K562 (cell line): ENCODE data around the gene EPB41L4B. TPM values are rescaled to one million over a fixed set of nuclear protein-coding genes. Genes with fewer than 3 reads are reported as not detected.

Experiments
- ASH1L ChIP-seq: fragments of 450-650 bp; IDR thresholded peaks from 2 replicates; pipeline ENCODE4 v1.6.1; 2018; ENCODE audit warnings: borderline replicate concordance, mild to moderate bottlenecking, low read depth; ENCODE audit not compliant: partially characterized antibody
- BACH1 ChIP-seq: fragments of 200-800 bp; sonication (Bioruptor generic); IDR thresholded peaks from 2 replicates; pipeline ENCODE4 v1.6.1; 2016; ENCODE audit warnings: missing genetic modification characterization, missing compliant biosample characterization
- CREB1 ChIP-seq, 2 experiments: sonication (generic) in 1 of 2; formaldehyde crosslinking in 1 of 2; IDR thresholded peaks; 2 replicates each; pipeline versions ENCODE4 v1.6.1 to v1.8.0; 2012 to 2022; ENCODE audit warnings: inconsistent platforms in 1 of 2, mild to moderate bottlenecking in 1 of 2, missing genetic modification reagents in 1 of 2, moderate library complexity in 1 of 2
- CSDE1 ChIP-seq, 2 experiments: fragments of 450-650 bp; IDR thresholded peaks; 2 replicates each; pipeline ENCODE4 v1.6.1; 2016; ENCODE audit warnings: mild to moderate bottlenecking in 1 of 2
- DPF2 ChIP-seq: fragments of 450-650 bp; IDR thresholded peaks from 2 replicates; pipeline ENCODE4 v1.6.1; 2016
- ETS2 ChIP-seq: IDR thresholded peaks from 2 replicates; pipeline ENCODE4 v1.6.1; 2016; ENCODE audit warnings: borderline replicate concordance, missing genetic modification characterization, mild to moderate bottlenecking, moderate library complexity, missing compliant biosample characterization; ENCODE audit not compliant: poor library complexity, severe bottlenecking
- GABPB1 ChIP-seq: sonication (generic); formaldehyde crosslinking; IDR thresholded peaks from 2 replicates; pipeline ENCODE4 v1.8.0; 2022; ENCODE audit warnings: mild to moderate bottlenecking, missing genetic modification reagents
- HNRNPL ChIP-seq: fragments of 200-400 bp; formaldehyde crosslinking; IDR thresholded peaks from 2 replicates; pipeline ENCODE4 v1.6.1; 2017; ENCODE audit warnings: low read depth, mild to moderate bottlenecking, low read length
- MTA2 ChIP-seq: fragments of 450-650 bp; IDR thresholded peaks from 2 replicates; pipeline ENCODE4 v1.6.1; 2016; ENCODE audit warnings: low read depth
- MTA3 ChIP-seq: fragments of 450-650 bp; formaldehyde crosslinking; IDR thresholded peaks from 2 replicates; pipeline ENCODE4 v1.6.1; 2017; ENCODE audit warnings: mild to moderate bottlenecking, borderline replicate concordance
- MYC ChIP-seq, 2 experiments: fragments of 250-450 bp in 1 of 2; sonication (Bioruptor Pico) in 1 of 2; IDR thresholded peaks; 2 replicates each; pipeline versions ENCODE4 v1.5.1 to v1.6.1; 2012 to 2021; ENCODE audit warnings: low read depth in 2 of 2, borderline replicate concordance in 1 of 2, improper control_type of control experiment in 1 of 2, low read length in 1 of 2, mild to moderate bottlenecking in 1 of 2, moderate library complexity in 1 of 2
- NR2C2 ChIP-seq, 2 experiments: fragments of 200-800 bp in 1 of 2; sonication (Bioruptor generic) in 1 of 2; sonication (generic) in 1 of 2; formaldehyde crosslinking in 1 of 2; IDR thresholded peaks; 2 replicates each; pipeline versions ENCODE4 v1.6.1 to v1.8.0; 2016 to 2022; ENCODE audit warnings: mild to moderate bottlenecking in 1 of 2, missing compliant biosample characterization in 1 of 2, missing genetic modification characterization in 1 of 2, missing genetic modification reagents in 1 of 2
- PML ChIP-seq: IDR thresholded peaks from 2 replicates; pipeline ENCODE4 v1.6.1; 2012; ENCODE audit warnings: low read length, inconsistent platforms
- RBFOX2 ChIP-seq: fragments of 200-400 bp; formaldehyde crosslinking; IDR thresholded peaks from 2 replicates; pipeline ENCODE4 v1.6.1; 2017; ENCODE audit warnings: low read depth, mild to moderate bottlenecking, low read length, moderate library complexity
- SMARCC2 ChIP-seq: fragments of 450-650 bp; IDR thresholded peaks from 2 replicates; pipeline ENCODE4 v1.6.1; 2017; ENCODE audit warnings: antibody characterized with exemption, moderate library complexity, mild to moderate bottlenecking, low read depth
- TARDBP ChIP-seq: fragments of 450-650 bp; IDR thresholded peaks from 2 replicates; pipeline ENCODE4 v1.6.1; 2016
- ZKSCAN8 ChIP-seq: fragments of 200-800 bp; sonication (Bioruptor generic); IDR thresholded peaks from 2 replicates; pipeline ENCODE4 v1.6.1; 2016; ENCODE audit warnings: missing genetic modification characterization, missing compliant biosample characterization
- ZNF134 ChIP-seq: fragments of 250-450 bp; sonication (Bioruptor Pico); conservative IDR thresholded peaks from 2 replicates; pipeline ENCODE4 v1.4.0; 2020
- ZNF583 ChIP-seq: fragments of 250-450 bp; sonication (Bioruptor Pico); IDR thresholded peaks from 2 replicates; pipeline ENCODE4 v1.4.0; 2020
- ZNF584 ChIP-seq: fragments of 200-800 bp; sonication (Bioruptor generic); IDR thresholded peaks from 2 replicates; pipeline ENCODE4 v1.6.1; 2016; ENCODE audit warnings: low read depth, mild to moderate bottlenecking, missing genetic modification characterization, missing compliant biosample characterization
- polyA plus RNA-seq, 8 experiments: library from polyadenylated mRNA; depleted of rRNA in 4 of 8; stranded (reverse) in 5 of 8; unstranded in 3 of 8; fragments of >200 nt; fragmentation: Nextera tagmentation in 2 of 8; fragmentation: Illumina TruSeq in 1 of 8; extraction: Ambion mirVana in 2 of 8; extraction: Trizol in 1 of 8; gene quantifications; 2 replicates each; pipeline versions ENCODE4 v1.2.1 to v1.2.3, GENCODE V29; 2011 to 2014; ENCODE audit warnings: inconsistent platforms in 1 of 8, missing spikeins in 1 of 8
- total RNA-seq, 7 experiments: library from RNA; depleted of rRNA in 6 of 7; stranded (reverse); fragments of >200 nt in 6 of 7; fragmentation: Illumina TruSeq in 2 of 7; extraction: Trizol in 2 of 7; gene quantifications; 2 replicates each; pipeline versions ENCODE4 v1.2.1 to v1.2.3, GENCODE V29; 2011 to 2021; ENCODE audit warnings: low replicate concordance in 1 of 7
- TF ChIP-seq, protein P1 (sequence below): sonication (generic); formaldehyde crosslinking; IDR thresholded peaks from 2 replicates; pipeline ENCODE4 v1.8.0; 2022; ENCODE audit warnings: missing genetic modification reagents, mild to moderate bottlenecking, borderline replicate concordance
- TF ChIP-seq, protein P2 (sequence below): IDR thresholded peaks from 2 replicates; pipeline ENCODE4 v1.6.1; 2014; ENCODE audit warnings: antibody characterized with exemption

The EPB41L4B gene
- total and polyA plus RNA-seq, 9 of the 15 experiments (the other 6 are each of a cell fraction or from before 2014, with no cell fraction given), result 0.09 to 0.38 (median 0.21) TPM

DNA sequence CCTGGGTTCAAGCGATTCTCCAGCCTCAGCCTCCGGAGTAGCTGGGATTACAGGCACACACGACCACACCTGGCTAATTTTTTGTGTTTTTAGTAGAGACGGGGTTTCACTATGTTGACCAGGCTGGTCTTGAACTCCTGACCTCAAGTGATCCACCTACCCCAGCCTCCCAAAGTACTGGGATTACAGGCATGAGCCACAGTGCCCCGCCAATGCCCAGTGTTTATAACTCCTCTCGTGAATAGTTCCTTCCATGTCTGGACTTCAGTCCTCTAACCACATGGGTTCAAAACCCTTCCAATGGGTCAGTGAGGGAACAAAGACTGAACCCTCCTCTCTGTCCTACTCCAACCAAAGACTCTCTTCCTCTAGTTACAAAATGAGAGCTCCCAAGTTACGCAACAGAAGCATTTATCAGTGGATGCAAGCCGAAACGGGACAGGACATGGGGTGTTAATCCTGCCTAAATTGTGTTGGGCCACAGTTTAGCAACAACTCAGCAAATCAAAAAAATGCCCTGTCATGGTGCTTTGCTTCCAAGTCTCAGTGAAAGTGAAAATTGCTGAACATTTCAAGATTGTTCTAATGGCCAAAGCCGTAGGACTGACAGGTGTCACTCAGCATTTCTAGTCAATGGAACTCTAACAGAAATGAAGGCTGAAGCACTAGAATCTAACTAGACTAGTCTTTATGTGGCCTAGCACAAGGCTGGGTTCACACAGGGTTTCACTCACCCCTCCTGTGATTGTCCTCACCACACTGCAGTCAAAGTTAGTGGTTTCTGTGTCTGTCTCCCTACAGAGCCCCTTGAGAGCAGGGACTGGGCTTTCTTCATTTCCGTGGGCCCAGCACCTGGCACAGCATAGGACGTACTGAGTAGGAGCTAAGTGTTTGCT, 197.9 kb downstream of the EPB41L4B start (continued):
- TF ChIP-seq, protein P1, sequence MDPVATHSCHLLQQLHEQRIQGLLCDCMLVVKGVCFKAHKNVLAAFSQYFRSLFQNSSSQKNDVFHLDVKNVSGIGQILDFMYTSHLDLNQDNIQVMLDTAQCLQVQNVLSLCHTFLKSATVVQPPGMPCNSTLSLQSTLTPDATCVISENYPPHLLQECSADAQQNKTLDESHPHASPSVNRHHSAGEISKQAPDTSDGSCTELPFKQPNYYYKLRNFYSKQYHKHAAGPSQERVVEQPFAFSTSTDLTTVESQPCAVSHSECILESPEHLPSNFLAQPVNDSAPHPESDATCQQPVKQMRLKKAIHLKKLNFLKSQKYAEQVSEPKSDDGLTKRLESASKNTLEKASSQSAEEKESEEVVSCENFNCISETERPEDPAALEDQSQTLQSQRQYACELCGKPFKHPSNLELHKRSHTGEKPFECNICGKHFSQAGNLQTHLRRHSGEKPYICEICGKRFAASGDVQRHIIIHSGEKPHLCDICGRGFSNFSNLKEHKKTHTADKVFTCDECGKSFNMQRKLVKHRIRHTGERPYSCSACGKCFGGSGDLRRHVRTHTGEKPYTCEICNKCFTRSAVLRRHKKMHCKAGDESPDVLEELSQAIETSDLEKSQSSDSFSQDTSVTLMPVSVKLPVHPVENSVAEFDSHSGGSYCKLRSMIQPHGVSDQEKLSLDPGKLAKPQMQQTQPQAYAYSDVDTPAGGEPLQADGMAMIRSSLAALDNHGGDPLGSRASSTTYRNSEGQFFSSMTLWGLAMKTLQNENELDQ (CRISPR knock-in tag), result no peak
- TF ChIP-seq, protein P2, sequence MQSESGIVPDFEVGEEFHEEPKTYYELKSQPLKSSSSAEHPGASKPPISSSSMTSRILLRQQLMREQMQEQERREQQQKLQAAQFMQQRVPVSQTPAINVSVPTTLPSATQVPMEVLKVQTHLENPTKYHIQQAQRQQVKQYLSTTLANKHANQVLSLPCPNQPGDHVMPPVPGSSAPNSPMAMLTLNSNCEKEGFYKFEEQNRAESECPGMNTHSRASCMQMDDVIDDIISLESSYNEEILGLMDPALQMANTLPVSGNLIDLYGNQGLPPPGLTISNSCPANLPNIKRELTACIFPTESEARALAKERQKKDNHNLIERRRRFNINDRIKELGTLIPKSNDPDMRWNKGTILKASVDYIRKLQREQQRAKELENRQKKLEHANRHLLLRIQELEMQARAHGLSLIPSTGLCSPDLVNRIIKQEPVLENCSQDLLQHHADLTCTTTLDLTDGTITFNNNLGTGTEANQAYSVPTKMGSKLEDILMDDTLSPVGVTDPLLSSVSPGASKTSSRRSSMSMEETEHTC, result no peak
- TF ChIP-seq CSDE1 (IDR thresholded peaks at IDR 0.05), result no peak
- peak; percentile 44; the same call in 1 of the 2 replicates for TF ChIP-seq PML
- TF ChIP-seq HNRNPL, result no peak
- no peak for TF ChIP-seq NR2C2 (CRISPR knock-in tag; IDR thresholded peaks at IDR 0.05)
- 0 out of 2 replicates have a peak, but pooled peaks have one; percentile 49 for TF ChIP-seq NR2C2 (tag; IDR thresholded peaks at IDR 0.05)
- TF ChIP-seq ETS2 (tag), result no peak
- no peak for TF ChIP-seq ASH1L
- TF ChIP-seq MYC (IDR thresholded peaks at IDR 0.05; ENCODE audit: low read depth, low read length), result peak; percentile 39; the same call in 1 of the 2 replicates
- no peak for TF ChIP-seq MYC (CRISPR knock-in tag; IDR thresholded peaks at IDR 0.05; ENCODE audit: borderline replicate concordance, low read depth)
- TF ChIP-seq ZNF584 (CRISPR knock-in tag), result no peak
- no peak; the same call in 1 of the 2 replicates for TF ChIP-seq ZNF134 (CRISPR knock-in tag)
- peak; percentile 97 for TF ChIP-seq DPF2
- TF ChIP-seq ZKSCAN8 (CRISPR knock-in tag), result peak; percentile 71
- TF ChIP-seq MTA2, result peak; percentile 66
- TF ChIP-seq ZNF583 (CRISPR knock-in tag), result 0 out of 2 replicates have a peak, but pooled peaks have one; percentile 48
- no peak for TF ChIP-seq GABPB1 (CRISPR knock-in tag)
- no peak for TF ChIP-seq CREB1 (IDR thresholded peaks at IDR 0.05)
- no peak; the same call in 1 of the 2 replicates for TF ChIP-seq CREB1 (CRISPR knock-in tag; IDR thresholded peaks at IDR 0.05)
- TF ChIP-seq SMARCC2, result peak; percentile 73
- TF ChIP-seq MTA3, result peak; percentile 80
- TF ChIP-seq BACH1 (tag), result peak; percentile 97
- TF ChIP-seq RBFOX2, result no peak
- TF ChIP-seq TARDBP, result peak; percentile 88
